Activated effector memory CD4-positive, alpha-beta T cell treated with anti-CD3 and anti-CD28 coated beads, Interleukin-2, amount 50 U/mL, for 16 hours (primary cell): Measurements from ENCODE around the gene CKM.
"Not testable (repeated sequence)": the region's sequence is repeated elsewhere in the genome, so short reads cannot be mapped to it uniquely, and the experiment has no call there.

ENCODE experiments used
- DNase-seq: peaks from one replicate; pipeline ENCODE4 v3.0.0-alpha.2; 2020

The CKM gene

GRCh38 chr19:45280471-45280961 is 42.2 kb downstream of the CKM start:
- DNase-seq: no peak

- no peak for DNase-seq
These were observed 43.0 kb downstream of the CKM start for GRCh38 chr19:45279587-45280192.

GRCh38 chr19:45278087-45278486 is 44.6 kb downstream of the CKM start:
- no peak for DNase-seq

- DNase-seq: no peak
These were observed 46.4 kb downstream of the CKM start for GRCh38 chr19:45276284-45276687.

- DNase-seq: no peak
These were observed 47.2 kb downstream of the CKM start for GRCh38 chr19:45275370-45275971.

- DNase-seq: no peak
These were observed 49.2 kb downstream of the CKM start for GRCh38 chr19:45273521-45273855.

- no peak for DNase-seq
These were observed 51.0 kb downstream of the CKM start for GRCh38 chr19:45271735-45272108.

GRCh38 chr19:45271098-45271734 is 51.5 kb downstream of the CKM start:
- DNase-seq: no peak

- not testable (repeated sequence) for DNase-seq
These were observed 52.7 kb downstream of the CKM start for GRCh38 chr19:45269939-45270338.

- no peak for DNase-seq
These were observed 55.4 kb downstream of the CKM start for GRCh38 chr19:45267296-45267695.

- DNase-seq: no peak
These were observed 57.3 kb downstream of the CKM start for GRCh38 chr19:45265375-45265774.

GRCh38 chr19:45264781-45265317 is 57.8 kb downstream of the CKM start:
- no peak for DNase-seq

- DNase-seq: no peak
These were observed 59.7 kb downstream of the CKM start for GRCh38 chr19:45263013-45263412.

- no peak for DNase-seq
These were observed 60.1 kb downstream of the CKM start for GRCh38 chr19:45262570-45262969.

GRCh38 chr19:45258862-45259261 is 63.8 kb downstream of the CKM start:
- no peak for DNase-seq

GRCh38 chr19:45256836-45257235 is 65.8 kb downstream of the CKM start:
- DNase-seq: no peak
